ENCODE data around the gene GAREM1.

Gene GAREM1

GRCh38 chr18:32280911-32281310, 189.8 kb downstream of the GAREM1 start:
- Histone ChIP-seq H3K4me3 (ENCODE audit: low read length) (no peak overlapping the region), H3K4me1 (ENCODE audit: control insufficient read depth, insufficient read depth, low read length) (no peaks in the 10 kb centered on the region; the same call in 1 of the 2 replicates), H3K27me3 (ENCODE audit: control insufficient read depth, insufficient read depth, low read length) (no peaks in the 10 kb centered on the region; the same call in 1 of the 2 replicates), H3K9me3 (ENCODE audit: control insufficient read depth, insufficient read depth, low read length) (no peaks in the 10 kb centered on the region), H3K36me3 (ENCODE audit: control insufficient read depth, insufficient read depth, low read length) (no peaks in the 10 kb centered on the region), H3K27ac (ENCODE audit: low read length) (no peak overlapping the region)
- DNase-seq (ENCODE audit: low read depth, low spot score) = no peak
- no CpG with 5 or more reads among the region's 4 CpGs for WGBS (ENCODE audit: insufficient coverage, insufficient read length)

GRCh38 chr18:32280188-32280783, 190.4 kb downstream of the GAREM1 start:
- no peaks in the 10 kb centered on the region; the same call in 1 of the 2 replicates for H3K4me1 ChIP-seq (ENCODE audit: control insufficient read depth, insufficient read depth, low read length)
- no peak overlapping the region for H3K4me3 ChIP-seq (ENCODE audit: low read length)
- WGBS (ENCODE audit: insufficient coverage, insufficient read length) = no CpG with 5 or more reads among the region's 4 CpGs
- H3K36me3 ChIP-seq (ENCODE audit: control insufficient read depth, insufficient read depth, low read length) = no peaks in the 10 kb centered on the region
- no peak for DNase-seq (ENCODE audit: low read depth, low spot score)
- no peaks in the 10 kb centered on the region; the same call in 1 of the 2 replicates for H3K27me3 ChIP-seq (ENCODE audit: control insufficient read depth, insufficient read depth, low read length)
- H3K9me3 ChIP-seq (ENCODE audit: control insufficient read depth, insufficient read depth, low read length) = no peaks in the 10 kb centered on the region
- no peak overlapping the region for H3K27ac ChIP-seq (ENCODE audit: low read length)

- H3K4me3 ChIP-seq (ENCODE audit: low read length) = no peak overlapping the region
- no peaks in the 10 kb centered on the region for H3K27me3 ChIP-seq (ENCODE audit: control insufficient read depth, insufficient read depth, low read length)
- H3K36me3 ChIP-seq (ENCODE audit: control insufficient read depth, insufficient read depth, low read length) = no peaks in the 10 kb centered on the region
- no peak for DNase-seq (ENCODE audit: low read depth, low spot score)
- H3K9me3 ChIP-seq (ENCODE audit: control insufficient read depth, insufficient read depth, low read length) = no peaks in the 10 kb centered on the region
- 0 out of 2 replicates have a peak, but pooled peaks cover 1% of the 10 kb centered on the region for H3K4me1 ChIP-seq (ENCODE audit: control insufficient read depth, insufficient read depth, low read length)
- H3K27ac ChIP-seq (ENCODE audit: low read length) = no peak overlapping the region
- WGBS (ENCODE audit: insufficient coverage, insufficient read length) = no CpG with 5 or more reads among the region's 4 CpGs
These were observed 192.4 kb downstream of the GAREM1 start for GRCh38 chr18:32278177-32278799.

GRCh38 chr18:32277549-32277948, 193.1 kb downstream of the GAREM1 start:
- no peak for DNase-seq (ENCODE audit: low read depth, low spot score)
- H3K27me3 ChIP-seq (ENCODE audit: control insufficient read depth, insufficient read depth, low read length) = no peaks in the 10 kb centered on the region
- H3K27ac ChIP-seq (ENCODE audit: low read length) = no peak overlapping the region
- WGBS (ENCODE audit: insufficient coverage, insufficient read length) = no CpG with 5 or more reads among the region's 2 CpGs
- H3K4me1 ChIP-seq (ENCODE audit: control insufficient read depth, insufficient read depth, low read length) = 0 out of 2 replicates have a peak, but pooled peaks cover 1% of the 10 kb centered on the region
- H3K4me3 ChIP-seq (ENCODE audit: low read length) = no peak overlapping the region
- no peaks in the 10 kb centered on the region for H3K36me3 ChIP-seq (ENCODE audit: control insufficient read depth, insufficient read depth, low read length)
- H3K9me3 ChIP-seq (ENCODE audit: control insufficient read depth, insufficient read depth, low read length) = no peaks in the 10 kb centered on the region

GRCh38 chr18:32276906-32277305, 193.8 kb downstream of the GAREM1 start:
- no peaks in the 10 kb centered on the region for H3K9me3 ChIP-seq (ENCODE audit: control insufficient read depth, insufficient read depth, low read length)
- H3K4me3 ChIP-seq (ENCODE audit: low read length) = no peak overlapping the region
- H3K27ac ChIP-seq (ENCODE audit: low read length) = no peak overlapping the region
- no peak for DNase-seq (ENCODE audit: low read depth, low spot score)
- no CpG with 5 or more reads among the region's 4 CpGs for WGBS (ENCODE audit: insufficient coverage, insufficient read length)
- H3K27me3 ChIP-seq (ENCODE audit: control insufficient read depth, insufficient read depth, low read length) = no peaks in the 10 kb centered on the region
- H3K4me1 ChIP-seq (ENCODE audit: control insufficient read depth, insufficient read depth, low read length) = 0 out of 2 replicates have a peak, but pooled peaks cover 1% of the 10 kb centered on the region
- no peaks in the 10 kb centered on the region for H3K36me3 ChIP-seq (ENCODE audit: control insufficient read depth, insufficient read depth, low read length)

GRCh38 chr18:32276256-32276655, 194.4 kb downstream of the GAREM1 start:
- H3K4me3 ChIP-seq (ENCODE audit: low read length) = no peak overlapping the region
- no peaks in the 10 kb centered on the region for H3K27me3 ChIP-seq (ENCODE audit: control insufficient read depth, insufficient read depth, low read length)
- H3K27ac ChIP-seq (ENCODE audit: low read length) = no peak overlapping the region
- H3K36me3 ChIP-seq (ENCODE audit: control insufficient read depth, insufficient read depth, low read length) = no peaks in the 10 kb centered on the region
- no CpG with 5 or more reads among the region's 2 CpGs for WGBS (ENCODE audit: insufficient coverage, insufficient read length)
- DNase-seq (ENCODE audit: low read depth, low spot score) = no peak
- H3K4me1 ChIP-seq (ENCODE audit: control insufficient read depth, insufficient read depth, low read length) = 0 out of 2 replicates have a peak, but pooled peaks cover 1% of the 10 kb centered on the region
- H3K9me3 ChIP-seq (ENCODE audit: control insufficient read depth, insufficient read depth, low read length) = no peaks in the 10 kb centered on the region

- Histone ChIP-seq H3K27me3 (ENCODE audit: control insufficient read depth, insufficient read depth, low read length) (no peaks in the 10 kb centered on the region), H3K36me3 (ENCODE audit: control insufficient read depth, insufficient read depth, low read length) (no peaks in the 10 kb centered on the region), H3K4me1 (ENCODE audit: control insufficient read depth, insufficient read depth, low read length) (0 out of 2 replicates have a peak, but pooled peaks cover 1% of the 10 kb centered on the region), H3K9me3 (ENCODE audit: control insufficient read depth, insufficient read depth, low read length) (no peaks in the 10 kb centered on the region), H3K27ac (ENCODE audit: low read length) (no peak overlapping the region), H3K4me3 (ENCODE audit: low read length) (no peak overlapping the region)
- DNase-seq (ENCODE audit: low read depth, low spot score) = no peak
- WGBS (ENCODE audit: insufficient coverage, insufficient read length) = no CpG with 5 or more reads among the region's 8 CpGs
These were observed 195.5 kb downstream of the GAREM1 start for GRCh38 chr18:32275221-32275620.

GRCh38 chr18:32274307-32274706, 196.4 kb downstream of the GAREM1 start:
- WGBS (ENCODE audit: insufficient coverage, insufficient read length) = no CpG with 5 or more reads among the region's 7 CpGs
- Histone ChIP-seq H3K36me3 (ENCODE audit: control insufficient read depth, insufficient read depth, low read length) (no peaks in the 10 kb centered on the region), H3K27me3 (ENCODE audit: control insufficient read depth, insufficient read depth, low read length) (no peaks in the 10 kb centered on the region), H3K9me3 (ENCODE audit: control insufficient read depth, insufficient read depth, low read length) (no peaks in the 10 kb centered on the region), H3K4me1 (ENCODE audit: control insufficient read depth, insufficient read depth, low read length) (0 out of 2 replicates have a peak, but pooled peaks cover 1% of the 10 kb centered on the region), H3K27ac (ENCODE audit: low read length) (no peak overlapping the region), H3K4me3 (ENCODE audit: low read length) (no peak overlapping the region)
- no peak for DNase-seq (ENCODE audit: low read depth, low spot score)

GRCh38 chr18:32271672-32272208, 198.9 kb downstream of the GAREM1 start:
- Histone ChIP-seq H3K27me3 (ENCODE audit: control insufficient read depth, insufficient read depth, low read length) (no peaks in the 10 kb centered on the region), H3K4me3 (ENCODE audit: low read length) (no peak overlapping the region), H3K9me3 (ENCODE audit: control insufficient read depth, insufficient read depth, low read length) (no peaks in the 10 kb centered on the region), H3K4me1 (ENCODE audit: control insufficient read depth, insufficient read depth, low read length) (0 out of 2 replicates have a peak, but pooled peaks cover 1% of the 10 kb centered on the region), H3K27ac (ENCODE audit: low read length) (no peak overlapping the region), H3K36me3 (ENCODE audit: control insufficient read depth, insufficient read depth, low read length) (no peaks in the 10 kb centered on the region)
- no peak for DNase-seq (ENCODE audit: low read depth, low spot score)
- no CpG with 5 or more reads among the region's 5 CpGs for WGBS (ENCODE audit: insufficient coverage, insufficient read length)

- no peaks in the 10 kb centered on the region for H3K9me3 ChIP-seq (ENCODE audit: control insufficient read depth, insufficient read depth, low read length)
- no peak overlapping the region for H3K4me3 ChIP-seq (ENCODE audit: low read length)
- H3K36me3 ChIP-seq (ENCODE audit: control insufficient read depth, insufficient read depth, low read length) = no peaks in the 10 kb centered on the region
- H3K4me1 ChIP-seq (ENCODE audit: control insufficient read depth, insufficient read depth, low read length) = 0 out of 2 replicates have a peak, but pooled peaks cover 1% of the 10 kb centered on the region
- no peak for DNase-seq (ENCODE audit: low read depth, low spot score)
- H3K27ac ChIP-seq (ENCODE audit: low read length) = no peak overlapping the region
- 100% methylated on average over 1 of the region's 8 CpGs for WGBS (ENCODE audit: insufficient coverage, insufficient read length)
- H3K27me3 ChIP-seq (ENCODE audit: control insufficient read depth, insufficient read depth, low read length) = no peaks in the 10 kb centered on the region
These were observed 200.3 kb downstream of the GAREM1 start for GRCh38 chr18:32270341-32270740.

Measured in iPS DF 6.9 (cell line).